ELR (cell line): ENCODE data around the gene BCAR3.

Source experiments
- DNase-seq: peaks from one replicate; pipeline ENCODE4 v3.0.0-alpha.2; 2015; ENCODE audit warnings: low read depth

BCAR3 gene

DNA sequence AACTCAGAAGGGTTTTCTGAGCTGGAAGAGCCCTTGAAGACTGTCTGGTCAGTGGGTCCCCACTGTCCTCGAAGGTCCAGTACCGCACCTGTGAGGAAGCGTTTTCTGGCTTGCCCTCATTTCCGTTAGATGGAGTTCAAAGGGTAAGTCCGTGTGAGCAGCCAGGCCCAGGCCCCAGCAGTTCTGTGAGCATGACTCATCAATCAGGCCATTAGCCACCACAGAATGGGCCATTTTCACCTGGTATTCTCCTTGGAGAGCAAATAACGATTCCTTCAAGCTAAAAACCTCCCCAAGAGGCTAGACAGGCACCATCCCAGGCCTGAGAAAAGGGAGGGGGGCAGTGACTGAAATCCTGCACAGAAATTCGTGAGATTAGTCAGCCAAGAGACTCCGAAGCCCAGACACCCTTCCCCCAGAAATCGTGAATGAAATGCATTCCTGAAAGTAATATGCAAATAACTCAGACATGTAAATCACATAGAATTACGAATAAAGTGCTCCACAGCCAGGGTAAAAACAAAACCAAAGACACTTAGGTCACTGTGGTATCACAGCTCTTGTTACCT, 66.0 kb downstream of the BCAR3 start:
- DNase-seq: peak; percentile 80

DNA sequence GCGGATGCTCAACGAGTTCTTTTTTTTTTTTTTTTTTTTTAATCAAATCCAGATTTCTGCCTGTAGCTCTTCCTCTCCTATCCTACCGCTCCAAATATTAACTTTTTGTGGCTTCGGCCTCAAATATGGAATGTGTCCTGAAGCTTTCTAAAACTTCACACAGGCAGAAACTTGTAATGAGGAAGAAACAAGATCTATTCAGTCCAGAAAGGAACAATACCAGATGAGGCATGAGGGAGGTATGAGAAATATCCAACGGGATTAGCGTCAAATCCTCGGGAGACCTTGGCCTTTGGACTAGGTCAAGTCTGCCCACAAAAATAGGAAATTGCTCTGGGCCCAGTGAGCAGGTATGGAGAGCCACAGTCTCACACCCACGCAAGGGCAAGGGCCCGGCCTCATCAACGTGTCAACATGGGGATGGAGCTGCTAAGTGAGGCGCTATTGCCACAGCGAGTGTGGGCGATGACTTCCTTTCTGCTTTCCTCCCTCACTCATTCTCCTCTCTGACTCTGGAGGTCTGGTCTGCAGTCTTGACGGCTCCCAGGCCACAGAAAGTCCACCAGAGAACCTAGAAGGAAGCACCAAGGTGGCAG, 66.6 kb downstream of the BCAR3 start:
- DNase-seq: peak; percentile 59

DNA sequence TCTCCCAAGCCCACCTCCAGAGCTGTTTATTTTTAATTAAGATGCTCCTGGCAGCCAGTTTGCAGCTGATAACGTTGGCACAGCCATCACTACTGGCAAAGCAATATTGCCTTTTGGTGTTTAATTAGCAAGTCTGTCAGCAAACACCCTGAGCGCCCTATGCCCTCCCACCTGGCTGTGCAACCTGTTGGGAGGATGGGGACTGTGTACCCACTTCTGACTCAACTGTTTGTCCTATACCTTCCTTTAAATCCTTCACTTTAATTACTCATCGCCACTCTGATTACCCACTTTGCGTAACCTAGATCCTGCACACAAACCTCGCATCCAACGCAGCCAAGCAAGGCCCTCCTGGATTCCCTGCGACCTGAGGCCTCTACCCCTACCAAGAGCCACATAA, 67.1 kb downstream of the BCAR3 start:
- no peak for DNase-seq

DNA sequence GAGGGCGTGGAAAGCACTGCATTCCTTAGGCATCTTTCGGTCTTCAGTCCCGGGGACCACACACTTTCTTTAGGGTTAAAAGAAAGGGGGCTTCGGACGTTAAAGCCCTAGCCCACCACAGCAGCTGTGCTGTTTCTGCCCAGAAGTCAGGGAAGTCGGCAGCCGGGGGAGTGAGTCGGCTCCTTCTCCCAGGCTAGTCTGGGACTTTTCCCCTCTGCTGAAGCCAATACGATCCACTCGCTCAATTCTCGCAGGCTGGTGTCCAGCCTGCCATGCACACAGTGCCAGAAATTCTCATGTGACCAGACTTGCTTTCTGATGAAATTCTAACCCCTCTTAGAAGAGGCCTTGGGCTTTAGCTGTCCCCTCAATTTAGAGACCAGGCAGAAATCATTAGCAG, 67.7 kb downstream of the BCAR3 start:
- no peak for DNase-seq

DNA sequence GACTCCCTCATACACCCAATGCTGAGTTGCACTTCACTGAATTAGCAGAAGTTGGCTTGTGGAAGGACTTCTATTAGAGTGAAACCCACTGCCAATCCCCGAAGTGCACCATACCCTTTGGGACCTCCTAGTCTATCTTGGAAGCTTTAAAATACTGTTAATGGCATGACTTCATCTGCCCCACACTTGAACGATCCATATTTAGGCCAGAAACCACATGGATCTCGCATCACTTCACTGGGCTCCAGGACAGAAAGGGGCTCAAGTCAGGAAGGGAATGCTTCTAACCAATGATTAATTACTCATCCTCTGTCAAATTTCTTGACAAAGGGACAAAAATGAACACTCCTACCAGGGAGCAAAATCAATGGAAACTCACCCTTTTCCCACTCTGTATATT, 69.1 kb downstream of the BCAR3 start:
- DNase-seq: no peak

DNA sequence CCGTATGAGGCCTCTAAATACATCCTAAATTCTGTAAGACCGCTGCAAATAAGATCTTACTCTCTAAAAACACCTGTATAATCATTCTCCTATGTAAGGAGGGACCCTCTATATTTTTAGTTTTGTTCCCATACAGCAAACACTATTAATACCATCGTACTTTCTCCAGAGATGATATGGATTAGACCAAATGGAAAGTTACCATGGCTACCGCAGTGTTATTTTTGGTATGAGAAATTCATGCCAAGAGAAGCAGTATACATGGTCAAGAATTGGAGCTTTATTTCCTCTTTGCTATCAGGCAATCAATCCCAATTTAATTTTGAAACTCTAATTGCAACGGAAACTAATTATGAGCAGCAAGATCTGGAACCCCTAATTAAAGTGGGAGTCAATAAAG, 70.0 kb downstream of the BCAR3 start:
- DNase-seq: no peak

DNA sequence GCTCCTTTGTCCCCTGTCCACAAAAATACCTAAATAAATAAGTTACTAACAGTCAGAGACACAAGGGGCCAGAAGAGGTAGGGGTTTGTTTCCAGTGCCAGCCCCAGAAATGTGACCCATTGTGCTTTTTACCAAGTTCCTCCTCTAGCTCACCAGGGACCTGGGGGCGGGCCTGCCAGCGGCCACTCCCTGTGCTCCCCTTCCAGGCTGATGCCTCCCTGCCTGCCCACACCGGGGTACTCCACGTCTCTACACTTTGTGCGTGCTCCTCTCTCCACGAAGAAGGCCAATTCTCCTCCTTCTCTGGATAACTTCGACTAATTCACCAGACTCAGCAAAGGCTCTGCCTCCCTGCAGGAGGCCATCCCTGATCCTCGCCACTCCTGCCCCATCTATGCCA, 72.1 kb downstream of the BCAR3 start:
- DNase-seq: no peak

DNA sequence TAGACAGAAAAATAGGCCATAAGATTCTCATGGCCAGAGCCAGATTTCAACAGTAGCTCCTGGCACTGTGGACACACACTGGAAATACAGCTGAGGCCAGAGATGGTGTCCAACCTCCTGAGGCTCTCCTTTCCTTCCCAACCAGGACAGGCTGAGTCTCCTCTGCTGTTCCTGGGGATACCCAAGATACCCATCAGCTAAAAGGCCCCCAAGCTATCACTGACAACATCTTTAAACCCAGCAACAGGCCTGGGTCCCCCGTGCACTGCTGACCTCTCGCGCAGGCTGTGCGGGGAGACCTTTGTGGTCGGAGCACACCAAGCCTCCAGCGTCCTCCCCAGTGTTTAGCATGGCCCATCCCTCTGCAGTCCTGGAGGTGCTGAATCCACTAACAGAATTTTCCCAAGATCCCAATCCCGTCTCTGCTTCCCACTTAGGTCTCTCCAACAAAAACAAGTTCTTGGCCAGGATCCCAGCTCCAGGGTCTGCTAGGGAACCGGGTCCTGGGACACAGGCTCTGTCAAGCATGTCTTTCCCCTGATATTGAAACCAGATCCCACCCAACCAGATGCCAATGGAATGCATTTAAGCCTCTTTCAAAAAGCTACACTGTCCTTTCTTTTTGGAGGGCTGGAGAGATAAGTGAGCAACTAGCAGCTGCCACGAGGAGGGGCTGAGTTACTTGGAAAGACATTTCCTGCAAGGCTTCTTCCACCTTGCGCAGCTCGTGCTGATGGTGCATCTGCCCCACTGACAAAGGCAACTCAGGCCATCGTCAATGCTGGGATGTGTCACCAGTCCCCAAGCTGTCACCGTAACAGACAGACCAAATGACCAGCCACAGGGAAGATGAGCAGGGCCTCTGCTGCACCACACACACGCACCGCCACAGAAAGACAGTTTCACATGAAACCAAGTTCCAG, 73.2 kb downstream of the BCAR3 start:
- no peak for DNase-seq

DNA sequence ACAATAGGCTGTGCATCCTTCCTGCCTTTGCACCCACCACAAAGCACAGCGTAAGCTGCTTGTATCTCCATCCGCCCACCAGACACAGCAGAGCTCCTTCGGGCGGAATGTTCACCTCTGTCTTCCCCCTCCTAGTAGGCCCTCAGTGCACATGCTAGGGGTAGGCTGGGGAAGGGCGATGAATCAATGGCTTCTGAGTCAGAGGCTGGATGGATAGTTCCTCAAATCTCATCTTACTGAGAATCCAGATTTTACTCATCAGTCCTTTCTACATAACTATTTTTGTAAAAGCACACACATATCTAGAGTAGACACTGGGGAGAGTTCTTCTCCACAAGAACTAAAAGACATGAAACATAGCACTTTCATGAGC, 73.8 kb downstream of the BCAR3 start:
- DNase-seq: peak; percentile 73

DNA sequence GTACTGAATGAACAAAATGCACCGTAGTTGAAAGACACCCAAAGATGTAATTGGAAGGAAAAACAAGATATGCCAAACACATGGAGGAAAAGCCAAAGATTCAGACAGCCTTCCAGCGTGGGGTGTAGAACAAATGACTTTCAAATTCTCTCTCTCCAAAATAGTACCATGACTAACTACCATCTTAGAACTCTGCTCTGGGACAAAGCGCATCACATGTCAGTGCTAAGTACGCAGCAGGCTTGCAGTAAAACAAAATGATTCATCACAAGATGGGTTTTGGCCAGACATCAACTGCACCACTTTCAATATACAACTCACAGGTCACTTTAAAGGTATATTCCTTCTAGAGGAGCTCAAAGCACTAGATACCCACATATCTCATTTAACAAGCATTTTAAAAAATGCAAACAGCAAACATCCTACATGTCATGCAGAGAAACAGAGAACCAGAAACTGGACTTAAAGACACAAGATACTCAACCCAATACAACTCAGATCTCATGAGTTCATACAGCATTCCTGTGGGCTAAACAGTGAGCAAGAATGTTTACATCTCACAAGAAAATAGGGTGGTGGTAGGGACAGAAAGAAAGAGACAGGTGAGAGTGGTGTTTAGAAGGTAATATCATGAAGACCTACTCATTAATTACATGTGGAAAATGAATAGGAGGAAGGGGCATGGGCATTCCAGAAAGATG, 75.7 kb downstream of the BCAR3 start:
- DNase-seq: peak; percentile 93

DNA sequence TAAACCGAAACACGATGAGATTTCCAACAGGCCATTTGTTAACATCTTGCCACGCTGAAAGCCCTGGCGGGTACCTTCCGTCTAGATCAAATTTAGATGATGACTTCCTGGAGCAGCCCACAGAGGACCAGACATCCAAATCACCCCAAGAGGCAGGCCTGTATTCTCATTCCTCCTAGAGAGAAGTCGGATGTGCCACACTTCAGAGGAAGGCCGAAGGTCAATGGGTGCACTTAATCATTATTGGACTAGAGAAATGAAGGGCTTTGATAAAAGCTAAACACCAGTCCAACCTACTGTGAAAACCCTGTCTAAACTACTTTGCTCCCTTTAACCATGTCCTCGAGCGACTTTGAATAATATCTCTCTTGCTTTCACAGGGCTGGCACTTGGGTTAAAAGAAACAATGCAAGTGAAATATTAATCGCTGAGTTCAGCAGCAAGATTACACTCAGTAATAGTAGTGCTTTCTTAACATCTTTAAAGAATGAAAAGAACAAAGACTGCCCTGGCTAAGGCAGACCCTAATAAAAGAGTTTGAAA, 76.5 kb downstream of the BCAR3 start:
- DNase-seq: no peak

DNA sequence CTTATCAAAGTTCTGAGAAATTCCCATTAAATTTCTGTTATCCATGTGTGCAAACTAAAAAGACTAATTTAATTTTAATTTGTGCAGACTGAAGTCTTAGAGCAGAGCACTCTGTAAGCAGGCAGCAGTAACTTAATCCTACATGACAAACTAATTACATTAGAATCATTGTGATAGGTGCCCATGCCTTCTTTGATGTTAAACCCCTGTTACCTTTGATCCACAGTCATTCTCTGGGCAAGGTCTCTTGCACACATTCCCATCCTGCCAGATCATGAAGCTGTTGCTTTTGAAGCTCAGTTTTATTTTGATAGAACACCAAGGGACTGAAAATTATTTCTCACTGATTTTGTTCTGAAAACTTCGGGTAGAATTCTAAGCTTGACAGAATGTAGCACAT, 77.2 kb downstream of the BCAR3 start:
- no peak for DNase-seq

DNA sequence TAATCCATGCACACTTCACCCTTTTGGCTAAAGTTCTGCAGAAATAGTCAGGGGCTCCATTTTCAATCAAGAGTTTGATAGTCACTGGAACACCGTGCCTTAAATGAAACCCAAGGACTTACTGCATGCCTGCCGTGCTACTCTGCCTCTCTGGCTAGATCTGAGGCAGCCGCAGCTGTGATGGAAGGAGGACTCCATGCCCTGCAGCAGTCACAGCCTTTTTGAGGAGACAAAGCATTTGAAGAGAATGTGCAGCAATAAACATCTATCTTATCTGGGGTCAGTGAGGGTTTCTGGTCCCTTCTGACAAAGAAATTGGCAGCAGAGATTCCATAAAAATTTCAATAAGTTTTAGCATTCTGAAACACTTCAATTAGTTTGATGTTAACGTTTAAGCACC, 78.0 kb downstream of the BCAR3 start:
- no peak for DNase-seq

DNA sequence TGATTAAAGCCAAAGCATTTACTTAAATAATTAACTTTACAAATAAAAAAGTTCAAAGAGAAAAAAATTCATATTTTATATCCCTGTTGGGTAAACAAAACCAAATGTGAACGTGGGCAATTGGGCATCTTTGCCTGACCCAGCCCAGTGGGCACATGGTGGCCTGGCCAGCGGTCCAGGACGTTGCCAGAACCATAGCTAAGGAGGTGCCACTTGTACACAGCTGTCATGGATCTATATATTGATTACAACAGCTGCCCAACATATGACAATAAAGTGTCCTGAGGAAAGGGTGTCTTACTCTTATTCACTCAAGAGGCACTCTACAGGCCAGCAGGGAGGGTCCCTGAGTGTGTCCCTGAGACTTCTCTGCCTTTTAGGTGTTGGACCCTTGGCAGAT, 78.5 kb downstream of the BCAR3 start:
- no peak for DNase-seq

DNA sequence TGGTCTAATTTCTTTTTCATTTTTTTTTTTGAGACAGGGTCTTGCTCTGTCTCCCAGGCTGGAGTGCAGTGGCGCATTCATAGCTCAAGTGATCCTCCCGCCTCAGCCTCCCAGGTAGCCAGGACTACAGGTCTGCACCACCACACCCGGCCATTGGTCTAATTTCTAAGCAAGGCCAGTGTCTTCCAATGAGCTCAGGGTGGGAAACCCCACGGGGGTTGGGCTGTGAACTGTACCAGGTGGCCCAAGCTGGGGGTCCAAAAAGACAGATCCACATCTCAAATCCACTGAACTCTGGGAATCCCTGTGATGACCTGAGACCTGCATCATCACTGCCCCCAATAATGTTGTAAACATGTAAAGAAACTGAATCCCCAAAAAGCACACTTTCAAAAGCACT, 79.5 kb downstream of the BCAR3 start:
- no peak for DNase-seq

DNA sequence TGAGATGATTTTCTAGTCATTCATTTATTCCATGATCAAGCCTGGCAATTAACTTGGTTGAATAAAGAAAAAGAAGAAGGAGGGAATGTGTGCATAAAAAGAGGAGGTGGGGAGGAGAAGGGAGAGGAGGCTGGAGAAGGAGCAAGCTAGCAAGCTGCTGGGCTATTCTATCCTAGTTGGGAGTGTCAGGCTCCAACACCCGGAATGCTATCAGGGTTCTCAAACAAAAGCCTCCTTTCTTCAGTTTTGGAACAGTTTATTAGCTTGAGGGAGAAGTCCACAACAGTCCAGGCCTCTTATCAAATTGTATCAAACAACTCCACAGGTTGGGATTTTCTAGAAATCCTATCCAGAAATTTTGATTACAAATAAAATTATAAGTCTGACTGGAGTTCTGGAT, 80.0 kb downstream of the BCAR3 start:
- DNase-seq: no peak

DNA sequence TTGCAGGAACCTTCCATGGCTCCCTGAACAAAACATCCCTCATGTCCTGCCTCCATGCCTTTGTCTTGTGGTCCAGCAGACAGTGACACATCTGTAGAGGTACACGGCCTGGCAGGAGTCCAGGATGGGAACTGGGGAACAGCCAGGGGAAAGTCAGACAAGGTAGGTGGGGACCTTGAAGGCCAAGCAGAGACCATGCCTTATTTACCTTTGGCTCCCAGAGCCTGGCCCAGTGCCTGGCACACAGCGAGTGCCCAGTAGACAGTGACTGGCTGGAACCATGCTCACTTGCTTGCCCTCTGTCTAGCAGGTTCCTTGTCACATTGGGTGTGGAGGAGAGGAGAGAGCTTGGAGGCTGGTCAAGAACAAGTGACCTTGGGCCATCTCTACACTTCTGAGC, 81.0 kb downstream of the BCAR3 start:
- DNase-seq: no peak

DNA sequence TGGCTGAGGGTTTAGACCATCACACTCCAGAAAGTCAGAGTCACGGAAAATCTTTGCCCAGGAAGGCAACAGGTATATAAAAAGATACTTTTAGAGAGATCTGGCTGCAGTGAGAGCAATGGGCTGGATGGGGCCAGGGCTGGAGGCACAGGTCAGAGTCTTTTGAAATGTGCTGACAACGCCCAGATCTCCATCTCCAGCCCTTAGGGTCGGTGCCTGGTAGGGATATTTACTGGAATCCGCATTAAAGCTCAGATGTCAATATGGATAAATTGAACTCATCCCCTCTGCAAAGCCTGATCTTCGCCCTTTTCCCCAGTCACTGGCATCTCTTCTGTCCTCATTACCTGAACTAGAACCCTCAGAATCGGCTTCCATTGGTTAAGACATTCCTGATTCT, 82.2 kb downstream of the BCAR3 start:
- no peak for DNase-seq

DNA sequence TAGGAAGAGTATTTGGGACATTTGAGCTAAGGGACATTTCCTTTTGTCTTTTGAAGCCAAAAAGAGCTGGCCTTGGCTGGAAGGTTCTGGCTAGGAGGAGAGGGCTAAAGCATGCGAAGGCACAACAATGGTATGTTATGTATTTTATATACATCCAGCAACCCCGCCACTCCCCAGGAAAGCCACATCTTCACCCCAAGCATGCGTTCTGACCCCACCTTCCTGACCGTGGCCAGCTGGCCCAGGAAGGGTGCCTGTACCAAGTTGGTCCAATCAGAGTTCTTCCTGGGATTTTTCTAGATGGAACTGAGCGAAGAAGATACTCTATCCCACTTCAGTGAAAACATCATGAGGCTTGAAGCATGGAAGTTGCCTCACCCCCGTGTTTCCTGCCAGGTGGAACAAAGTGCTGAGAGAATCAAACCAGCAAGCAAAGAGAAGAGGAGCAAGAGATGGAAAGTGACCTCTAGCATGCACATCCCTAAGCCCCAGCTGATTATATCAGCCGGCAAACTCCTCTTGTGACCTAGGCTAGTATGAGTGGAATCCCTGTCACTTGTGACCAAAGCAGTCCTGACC, 82.7 kb downstream of the BCAR3 start:
- no peak for DNase-seq

DNA sequence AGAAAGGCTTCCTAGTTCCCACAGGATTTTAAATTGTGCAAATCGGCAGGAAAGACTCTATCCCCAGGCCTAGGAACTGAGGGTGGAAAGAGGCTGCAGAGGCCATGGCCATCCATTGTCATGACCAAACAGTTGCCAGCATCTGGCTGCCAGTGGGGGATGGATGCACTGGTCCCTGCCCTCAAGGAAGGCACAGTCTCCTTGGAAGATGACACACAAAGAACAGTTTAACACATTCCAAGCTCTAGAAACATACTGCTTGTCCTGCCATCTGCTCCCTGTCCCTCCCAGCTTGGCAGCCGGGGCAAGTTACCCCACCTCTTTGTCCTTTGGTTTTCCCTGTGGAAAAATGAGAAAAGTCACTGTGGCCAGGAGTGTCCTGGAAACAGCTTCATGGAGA, 83.2 kb downstream of the BCAR3 start:
- DNase-seq: no peak

DNA sequence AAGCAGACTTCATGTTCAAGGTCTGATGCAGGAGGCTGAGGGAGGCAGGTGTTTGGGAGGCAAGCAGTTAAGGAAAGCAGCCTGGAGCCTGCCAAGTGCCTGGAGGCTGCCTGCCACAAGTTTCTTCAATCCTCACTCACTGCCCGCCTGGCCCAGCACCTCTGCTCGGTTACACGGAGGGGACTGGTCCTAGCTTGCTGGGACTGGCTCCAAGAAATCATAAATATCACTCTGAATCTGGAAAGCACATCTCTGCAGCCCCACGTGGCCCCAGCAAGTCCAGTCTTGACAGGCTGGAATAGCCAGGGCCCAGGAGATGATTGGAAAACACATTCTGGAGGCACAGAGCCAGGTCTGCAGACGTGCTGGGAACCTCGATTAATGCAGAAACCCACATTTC, 83.9 kb downstream of the BCAR3 start:
- no peak for DNase-seq
